SU-DHL-6 (cell line): ENCODE measurements around the gene ITPR2.

ENCODE experiments used
- EZH2phosphoT487 ChIP-seq: fragments of 200-600 bp; sonication (generic), shearing (Covaris generic); conservative IDR thresholded peaks from 2 replicates; pipeline ENCODE4 v1.6.1; 2018; ENCODE audit warnings: mild to moderate bottlenecking, antibody characterized with exemption, low read length, moderate library complexity, mixed read lengths
- TF ChIP-seq, protein P1 (sequence below): fragments of 200-600 bp; sonication (generic); IDR thresholded peaks from one replicate; pipeline ENCODE4 v1.5.1; 2017; ENCODE audit warnings: antibody characterized with exemption, mild to moderate bottlenecking, low read length, moderate library complexity; ENCODE audit not compliant: insufficient read depth, poor library complexity, severe bottlenecking

DNA sequence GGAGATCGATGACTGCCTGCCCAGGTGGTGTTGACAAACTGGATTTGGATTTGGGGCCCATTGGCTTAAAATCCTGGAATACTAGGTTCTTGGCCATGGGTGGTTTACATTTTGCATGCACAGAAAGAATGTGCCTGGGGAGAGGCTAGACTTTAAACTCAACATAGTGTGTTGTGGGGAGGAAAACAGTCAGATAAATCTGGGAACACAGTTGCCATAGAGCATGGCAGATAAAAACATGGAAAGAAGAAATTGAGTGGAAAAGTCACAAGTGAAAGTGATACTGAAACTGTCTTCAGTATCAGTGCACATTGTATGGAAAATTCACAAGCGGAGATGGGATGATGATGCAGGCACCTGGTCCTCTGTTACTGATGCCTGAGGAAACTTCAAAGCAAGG lies 542.4 kb downstream of the ITPR2 start:
- TF ChIP-seq, protein P1, sequence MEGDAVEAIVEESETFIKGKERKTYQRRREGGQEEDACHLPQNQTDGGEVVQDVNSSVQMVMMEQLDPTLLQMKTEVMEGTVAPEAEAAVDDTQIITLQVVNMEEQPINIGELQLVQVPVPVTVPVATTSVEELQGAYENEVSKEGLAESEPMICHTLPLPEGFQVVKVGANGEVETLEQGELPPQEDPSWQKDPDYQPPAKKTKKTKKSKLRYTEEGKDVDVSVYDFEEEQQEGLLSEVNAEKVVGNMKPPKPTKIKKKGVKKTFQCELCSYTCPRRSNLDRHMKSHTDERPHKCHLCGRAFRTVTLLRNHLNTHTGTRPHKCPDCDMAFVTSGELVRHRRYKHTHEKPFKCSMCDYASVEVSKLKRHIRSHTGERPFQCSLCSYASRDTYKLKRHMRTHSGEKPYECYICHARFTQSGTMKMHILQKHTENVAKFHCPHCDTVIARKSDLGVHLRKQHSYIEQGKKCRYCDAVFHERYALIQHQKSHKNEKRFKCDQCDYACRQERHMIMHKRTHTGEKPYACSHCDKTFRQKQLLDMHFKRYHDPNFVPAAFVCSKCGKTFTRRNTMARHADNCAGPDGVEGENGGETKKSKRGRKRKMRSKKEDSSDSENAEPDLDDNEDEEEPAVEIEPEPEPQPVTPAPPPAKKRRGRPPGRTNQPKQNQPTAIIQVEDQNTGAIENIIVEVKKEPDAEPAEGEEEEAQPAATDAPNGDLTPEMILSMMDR, result no peak
- TF ChIP-seq EZH2phosphoT487, result no peak
